Lower leg skin (tissue), 4 donors: Measurements from ENCODE around the gene PTH2R. TPM values are rescaled to one million over a fixed set of nuclear protein-coding genes. Genes with fewer than 3 reads are reported as not detected.
"Not testable (repeated sequence)": the region's sequence is repeated elsewhere in the genome, so short reads cannot be mapped to it uniquely, and the experiment has no call there.

Source experiments
- DNase-seq, 2 donors: peaks; one replicate each; pipeline ENCODE4 v3.0.0-alpha.2; 2019; ENCODE audit warnings: low spot score in 2 of 2
- H3K4me3 ChIP-seq: fragments of 200-600 bp; sonication (generic); 2 replicates; pipeline ENCODE4 v1.5.1; 2017; ENCODE audit warnings: mild to moderate bottlenecking, low read depth; ENCODE audit not compliant: poor library complexity, severe bottlenecking
- CTCF ChIP-seq, 3 donors: fragments of 450-650 bp; IDR thresholded peaks; one replicate each; pipeline ENCODE4 v1.5.1; 2016; ENCODE audit warnings: antibody characterized with exemption in 3 of 3, mild to moderate bottlenecking in 3 of 3, moderate library complexity in 2 of 3
- POLR2A ChIP-seq, 2 donors: fragments of 450-650 bp; IDR thresholded peaks; one replicate each; pipeline ENCODE4 v1.6.1; 2016 to 2017; ENCODE audit warnings: antibody characterized with exemption in 2 of 2, mild to moderate bottlenecking in 1 of 2, moderate library complexity in 1 of 2
- WGBS, 2 donors: methylation state at CpG; one replicate each; pipeline ENCODE4 v1.1.5; 2018; 5-methylcytosine and 5-hydroxymethylcytosine counted together
- intact Hi-C: fragments of 100-400 bp; cut with DNase I; formaldehyde crosslinking; loops from one replicate; pipeline ENCODE4 v1.15.0; 2023; ENCODE audit warnings: low total_unique reads
- total RNA-seq, 4 donors: library from RNA; depleted of rRNA; stranded (reverse); fragments of >200 nt; gene quantifications; one replicate each; pipeline ENCODE4 v1.1.0, GENCODE V29; 2016

The PTH2R gene
- total RNA-seq, 4 donors from 2014 or later = 0.25 to 0.29 TPM; not detected in 2

- TF ChIP-seq POLR2A (IDR thresholded peaks at IDR 0.05) (no peak), CTCF (IDR thresholded peaks at IDR 0.05) (no peak)
- 80 to 83% methylated on average over 8 of the region's 8 CpGs for WGBS, 2 donors
These were observed 57.6 kb downstream of the PTH2R start for GRCh38 chr2:208464205-208464604.

GRCh38 chr2:208466151-208466919, 59.7 kb downstream of the PTH2R start:
- intact Hi-C loops = no loop called here
- no peak overlapping the region for H3K4me3 ChIP-seq
- no peak for TF ChIP-seq CTCF (IDR thresholded peaks at IDR 0.05)
- no peak for TF ChIP-seq POLR2A (IDR thresholded peaks at IDR 0.05)
- 27% methylated on average over 6 of the region's 6 CpGs for WGBS, 2 donors
- no peak for DNase-seq

More at GRCh38 chr2:208464205-208464604, 57.6 kb downstream of the PTH2R start:
- H3K4me3 ChIP-seq = no peak overlapping the region
- no peak for DNase-seq
- intact Hi-C loops = no loop called here

- no peak overlapping the region for H3K4me3 ChIP-seq
- intact Hi-C loops = no loop called here
- TF ChIP-seq CTCF (IDR thresholded peaks at IDR 0.05) (no peak), POLR2A (IDR thresholded peaks at IDR 0.05) (no peak)
- WGBS, 2 donors = 39 to 43% methylated on average over 1 of the region's 1 CpG
- no peak for DNase-seq
These were observed 60.3 kb downstream of the PTH2R start for GRCh38 chr2:208466920-208467298.

GRCh38 chr2:208467564-208467963, 61.0 kb downstream of the PTH2R start:
- TF ChIP-seq POLR2A (IDR thresholded peaks at IDR 0.05) (no peak), CTCF (IDR thresholded peaks at IDR 0.05) (no peak)
- WGBS, 2 donors = 89 to 95% methylated on average over 1 of the region's 1 CpG
- intact Hi-C loops = no loop called here
- H3K4me3 ChIP-seq = no peak overlapping the region
- DNase-seq = no peak

- DNase-seq = no peak
- intact Hi-C loops = no loop called here
- TF ChIP-seq POLR2A (IDR thresholded peaks at IDR 0.05) (no peak), CTCF (IDR thresholded peaks at IDR 0.05) (no peak)
- no peak overlapping the region for H3K4me3 ChIP-seq
These were observed 71.1 kb downstream of the PTH2R start for GRCh38 chr2:208477741-208478140.

- 74 to 84% methylated on average over 5 of the region's 5 CpGs for WGBS, 2 donors
- TF ChIP-seq POLR2A (IDR thresholded peaks at IDR 0.05) = no peak
- no peak for TF ChIP-seq CTCF (IDR thresholded peaks at IDR 0.05)
- no peak overlapping the region for H3K4me3 ChIP-seq
- no peak for DNase-seq
- intact Hi-C loops = no loop called here
These were observed 72.8 kb downstream of the PTH2R start for GRCh38 chr2:208479342-208479741.

GRCh38 chr2:208481945-208482344, 75.4 kb downstream of the PTH2R start:
- intact Hi-C loops = loop anchor here (5.0 kb wide), 1 partner anchor 420 kb away; no protein-coding TSS in a partner anchor
- H3K4me3 ChIP-seq, DNase-seq: not testable (repeated sequence)
- 70 to 79% methylated on average over 5 of the region's 5 CpGs for WGBS, 2 donors

- not testable (repeated sequence) for DNase-seq, H3K4me3 ChIP-seq
- intact Hi-C loops = loop anchor here (5.0 kb wide), 1 partner anchor 420 kb away; no protein-coding TSS in a partner anchor
- 67 to 74% methylated on average over 8 of the region's 8 CpGs for WGBS, 2 donors
These were observed 75.9 kb downstream of the PTH2R start for GRCh38 chr2:208482453-208483015.
